Stimulated activated naive CD8-positive, alpha-beta T cell treated with anti-CD3 and anti-CD28 coated beads, Interleukin-15, Interleukin-2, amounts not matched to agents 100 ng/mL and 50 ng/mL, for 24 hours (primary cell): ENCODE data around the gene APBA1.

Experiments
- H3K27ac Mint-ChIP-seq: one replicate; pipeline ENCODE4 v1.8.0; 2021; ENCODE audit warnings: mild to moderate bottlenecking, mixed read lengths
- H3K27me3 Mint-ChIP-seq: one replicate; pipeline ENCODE4 v1.8.0; 2021; ENCODE audit warnings: mixed read lengths
- H3K36me3 Mint-ChIP-seq: one replicate; pipeline ENCODE4 v1.8.0; 2021; ENCODE audit warnings: low read depth, mixed read lengths
- H3K4me1 Mint-ChIP-seq: one replicate; pipeline ENCODE4 v1.8.0; 2021; ENCODE audit warnings: low read depth, mixed read lengths
- H3K4me3 Mint-ChIP-seq: one replicate; pipeline ENCODE4 v1.8.0; 2021; ENCODE audit warnings: mild to moderate bottlenecking, mixed read lengths
- H3K9me3 Mint-ChIP-seq: one replicate; pipeline ENCODE4 v1.8.0; 2021; ENCODE audit warnings: mixed read lengths

Gene APBA1

DNA sequence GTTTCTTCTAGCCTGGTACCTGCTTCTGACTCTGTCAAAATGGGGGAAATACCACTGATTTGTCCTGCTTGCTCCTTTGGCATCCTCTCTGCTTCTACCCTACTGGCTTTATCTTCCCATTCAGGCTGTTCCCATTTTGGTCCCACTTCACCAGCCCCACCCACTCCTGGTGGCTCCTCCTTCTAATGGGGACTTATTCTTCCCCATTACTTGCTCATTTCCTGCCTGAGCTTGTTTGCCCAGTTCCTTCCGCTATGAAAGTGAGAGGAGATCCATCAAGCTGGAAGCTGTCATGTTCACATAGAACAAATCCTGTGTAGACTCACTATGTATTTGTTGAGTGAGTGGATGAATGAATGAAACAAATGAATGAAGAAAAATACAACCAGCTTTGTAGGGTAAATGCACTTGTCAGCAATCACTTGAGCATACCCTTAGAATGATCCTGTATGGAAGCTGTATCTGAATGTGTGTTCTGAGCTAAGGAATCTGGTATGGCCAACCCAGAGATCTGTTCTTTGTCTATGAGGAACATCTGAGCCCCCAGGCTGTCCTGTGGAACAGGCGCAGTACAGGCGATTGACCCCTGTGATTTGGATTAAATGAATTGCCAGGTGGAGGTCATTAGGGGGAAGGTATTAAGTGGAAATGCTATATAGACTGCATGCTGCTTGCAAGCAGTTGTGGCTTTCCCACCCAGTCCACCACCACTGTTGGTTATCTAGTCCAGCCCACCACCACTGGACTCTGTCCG, 89.5 kb downstream of the APBA1 start:
- H3K36me3 Mint-ChIP-seq, result no peaks in the 10 kb centered on the region
- H3K27me3 Mint-ChIP-seq, result peaks cover 10% of the 10 kb centered on the region
- no peaks in the 10 kb centered on the region for H3K9me3 Mint-ChIP-seq
- no peaks in the 10 kb centered on the region for H3K4me1 Mint-ChIP-seq
- H3K4me3 Mint-ChIP-seq, result no peak overlapping the region
- no peak overlapping the region for H3K27ac Mint-ChIP-seq

GRCh38 chr9:69582018-69582417, 90.2 kb downstream of the APBA1 start:
- Mint-ChIP-seq H3K27ac (no peak overlapping the region), H3K4me1 (no peaks in the 10 kb centered on the region), H3K9me3 (no peaks in the 10 kb centered on the region), H3K36me3 (no peaks in the 10 kb centered on the region), H3K4me3 (no peak overlapping the region), H3K27me3 (peaks cover 9% of the 10 kb centered on the region)

GRCh38 chr9:69580582-69581214, 91.5 kb downstream of the APBA1 start:
- H3K4me3 Mint-ChIP-seq, result no peak overlapping the region
- H3K27me3 Mint-ChIP-seq, result peaks cover 7% of the 10 kb centered on the region
- no peaks in the 10 kb centered on the region for H3K4me1 Mint-ChIP-seq
- no peaks in the 10 kb centered on the region for H3K36me3 Mint-ChIP-seq
- H3K27ac Mint-ChIP-seq, result no peak overlapping the region
- no peaks in the 10 kb centered on the region for H3K9me3 Mint-ChIP-seq

- peaks cover 7% of the 10 kb centered on the region for H3K27me3 Mint-ChIP-seq
Observed at GRCh38 chr9:69579760-69580581, 92.2 kb downstream of the APBA1 start.

DNA sequence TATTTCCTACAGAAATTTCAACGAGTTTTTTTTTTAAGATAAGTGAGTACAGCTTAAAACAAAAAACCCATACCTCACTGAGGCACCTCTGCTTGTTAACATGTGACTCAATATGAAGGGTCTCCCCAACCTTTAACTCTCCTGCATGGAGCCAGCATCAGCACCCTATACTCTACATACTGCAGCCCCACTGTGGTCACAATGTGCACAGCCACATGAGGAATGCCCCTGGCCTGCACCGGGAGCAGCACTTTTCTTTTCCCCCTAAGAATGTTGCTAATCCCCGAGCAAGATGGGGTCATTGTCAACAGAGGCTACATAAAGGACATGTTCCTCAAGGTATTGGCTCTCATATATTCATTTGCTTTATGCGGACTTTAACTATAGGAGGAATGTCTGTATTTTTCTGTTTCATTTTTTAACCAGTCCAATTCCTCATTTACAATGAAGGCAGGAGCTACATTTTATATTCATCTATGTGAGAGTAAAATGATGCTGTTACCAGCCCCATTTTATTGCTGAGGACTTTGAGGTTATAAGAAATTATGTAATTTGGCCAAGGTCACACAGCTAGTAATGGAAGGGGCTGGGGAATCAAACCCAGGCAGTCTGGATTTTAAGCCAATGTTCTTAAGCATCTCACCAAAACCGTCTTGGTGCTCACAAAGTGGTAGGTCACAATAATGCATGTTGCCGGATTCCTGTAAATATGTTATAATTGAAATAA, 93.0 kb downstream of the APBA1 start:
- Mint-ChIP-seq H3K9me3 (no peaks in the 10 kb centered on the region), H3K27ac (no peak overlapping the region), H3K4me3 (no peak overlapping the region), H3K36me3 (no peaks in the 10 kb centered on the region), H3K4me1 (no peaks in the 10 kb centered on the region), H3K27me3 (peaks cover 7% of the 10 kb centered on the region)

More at GRCh38 chr9:69579760-69580581, 92.2 kb downstream of the APBA1 start:
- H3K36me3 Mint-ChIP-seq, result no peaks in the 10 kb centered on the region
- H3K27ac Mint-ChIP-seq, result no peak overlapping the region
- no peaks in the 10 kb centered on the region for H3K9me3 Mint-ChIP-seq
- H3K4me3 Mint-ChIP-seq, result no peak overlapping the region
- no peaks in the 10 kb centered on the region for H3K4me1 Mint-ChIP-seq

DNA sequence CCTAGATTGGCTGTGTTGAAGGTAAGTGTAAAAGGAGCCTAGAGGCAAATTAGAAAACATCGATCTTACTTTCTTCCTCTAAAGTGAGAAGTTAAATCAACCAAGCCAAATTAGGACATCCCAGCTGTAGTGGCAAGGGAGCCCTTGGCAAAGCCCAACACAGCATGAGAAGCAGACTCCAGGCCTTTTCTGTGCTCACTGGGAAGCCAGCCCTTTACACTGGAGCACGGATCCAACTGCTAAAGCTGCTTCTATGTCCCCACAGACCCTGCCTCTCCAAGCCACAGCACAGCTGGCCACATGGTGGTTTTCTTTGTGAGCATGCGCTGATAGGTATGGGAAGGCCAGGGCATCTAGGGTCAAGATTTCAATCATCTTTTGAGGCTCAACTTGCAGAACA, 94.1 kb downstream of the APBA1 start:
- H3K9me3 Mint-ChIP-seq, result no peaks in the 10 kb centered on the region
- peaks cover 7% of the 10 kb centered on the region for H3K27me3 Mint-ChIP-seq
- H3K4me1 Mint-ChIP-seq, result no peaks in the 10 kb centered on the region
- H3K36me3 Mint-ChIP-seq, result no peaks in the 10 kb centered on the region
- H3K27ac Mint-ChIP-seq, result no peak overlapping the region
- H3K4me3 Mint-ChIP-seq, result no peak overlapping the region

DNA sequence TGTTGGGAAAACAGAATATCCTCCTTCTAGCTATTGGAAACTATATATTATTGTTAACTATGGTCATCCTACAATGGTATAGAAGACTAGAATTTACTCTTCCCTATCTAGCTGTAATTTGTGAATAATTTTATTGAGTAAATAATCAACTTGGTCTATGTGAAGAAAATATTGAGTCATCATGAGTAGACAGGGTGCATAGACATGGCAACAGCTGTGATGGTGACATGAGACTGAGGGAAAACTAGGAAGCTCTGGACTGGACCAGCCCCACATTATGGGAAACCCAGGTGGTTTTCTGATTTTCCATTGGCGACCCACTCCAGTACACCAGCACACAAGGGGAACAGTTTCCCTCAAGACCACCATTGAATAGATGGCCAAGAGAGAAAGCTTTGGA, 95.0 kb downstream of the APBA1 start:
- Mint-ChIP-seq H3K36me3 (no peaks in the 10 kb centered on the region), H3K4me1 (no peaks in the 10 kb centered on the region), H3K27me3 (peaks cover under 1% of the 10 kb centered on the region), H3K4me3 (no peak overlapping the region), H3K27ac (no peak overlapping the region), H3K9me3 (no peaks in the 10 kb centered on the region)

- H3K27me3 Mint-ChIP-seq, result peaks cover 5% of the 10 kb centered on the region
- no peaks in the 10 kb centered on the region for H3K4me1 Mint-ChIP-seq
- H3K27ac Mint-ChIP-seq, result no peak overlapping the region
- H3K36me3 Mint-ChIP-seq, result no peaks in the 10 kb centered on the region
- H3K9me3 Mint-ChIP-seq, result no peaks in the 10 kb centered on the region
- H3K4me3 Mint-ChIP-seq, result no peak overlapping the region
Observed at GRCh38 chr9:69574057-69574456, 98.1 kb downstream of the APBA1 start.

DNA sequence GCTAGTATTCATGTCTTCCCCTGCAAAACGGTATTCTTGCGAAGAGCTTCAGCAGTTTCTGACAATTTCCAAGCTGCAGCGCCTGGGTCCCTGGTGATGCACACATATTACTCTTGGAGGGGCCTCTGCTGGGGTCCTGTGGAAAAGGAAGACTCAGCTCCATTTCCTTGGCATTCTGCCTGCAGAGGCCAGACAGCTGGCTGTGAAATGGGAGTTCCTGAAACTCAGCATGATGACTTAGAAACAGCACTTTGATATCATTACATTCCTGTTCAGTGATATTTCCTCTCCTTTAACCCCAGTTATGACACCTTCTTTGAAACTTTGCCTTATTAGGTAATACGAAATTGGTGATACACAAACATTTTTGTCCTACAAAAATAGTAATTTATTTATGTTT, 98.5 kb downstream of the APBA1 start:
- H3K9me3 Mint-ChIP-seq, result no peaks in the 10 kb centered on the region
- H3K36me3 Mint-ChIP-seq, result no peaks in the 10 kb centered on the region
- H3K4me1 Mint-ChIP-seq, result no peaks in the 10 kb centered on the region
- H3K27ac Mint-ChIP-seq, result no peak overlapping the region
- no peak overlapping the region for H3K4me3 Mint-ChIP-seq
- H3K27me3 Mint-ChIP-seq, result peaks cover 5% of the 10 kb centered on the region

DNA sequence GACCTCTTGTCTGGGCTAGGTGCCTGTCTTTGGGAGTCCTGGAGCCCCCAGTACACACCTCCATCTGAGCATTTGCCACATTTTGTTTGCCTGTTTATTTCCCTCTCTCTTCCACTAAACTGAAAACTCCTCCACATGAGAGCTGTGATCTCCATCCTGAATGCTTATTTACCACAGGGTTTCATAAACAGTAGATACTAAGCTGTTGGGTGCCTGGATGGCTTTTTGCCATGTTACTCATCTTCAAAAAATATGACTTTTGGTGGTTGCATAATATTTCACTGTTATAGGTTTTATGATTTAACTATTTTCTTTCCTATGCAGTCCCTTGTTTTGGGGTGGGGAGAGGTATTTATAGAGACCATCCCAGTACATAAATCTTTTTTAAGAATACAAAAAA, 99.6 kb downstream of the APBA1 start:
- Mint-ChIP-seq H3K4me1 (no peaks in the 10 kb centered on the region), H3K27me3 (peaks cover 5% of the 10 kb centered on the region), H3K4me3 (no peak overlapping the region), H3K36me3 (no peaks in the 10 kb centered on the region), H3K27ac (no peak overlapping the region), H3K9me3 (no peaks in the 10 kb centered on the region)

- no peak overlapping the region for H3K4me3 Mint-ChIP-seq
- H3K36me3 Mint-ChIP-seq, result no peaks in the 10 kb centered on the region
- H3K27me3 Mint-ChIP-seq, result peaks cover 5% of the 10 kb centered on the region
- H3K4me1 Mint-ChIP-seq, result no peaks in the 10 kb centered on the region
- no peaks in the 10 kb centered on the region for H3K9me3 Mint-ChIP-seq
- H3K27ac Mint-ChIP-seq, result no peak overlapping the region
Observed at GRCh38 chr9:69571032-69571431, 101.1 kb downstream of the APBA1 start.

- Mint-ChIP-seq H3K27me3 (peaks cover 5% of the 10 kb centered on the region), H3K4me1 (no peaks in the 10 kb centered on the region), H3K36me3 (no peaks in the 10 kb centered on the region), H3K4me3 (no peak overlapping the region), H3K9me3 (no peaks in the 10 kb centered on the region), H3K27ac (no peak overlapping the region)
Observed at GRCh38 chr9:69569738-69570451, 102.3 kb downstream of the APBA1 start.

GRCh38 chr9:69564557-69564956, 107.6 kb downstream of the APBA1 start:
- no peak overlapping the region for H3K4me3 Mint-ChIP-seq
- no peaks in the 10 kb centered on the region for H3K9me3 Mint-ChIP-seq
- no peak overlapping the region for H3K27ac Mint-ChIP-seq
- no peaks in the 10 kb centered on the region for H3K36me3 Mint-ChIP-seq
- no peaks in the 10 kb centered on the region for H3K4me1 Mint-ChIP-seq
- peaks cover 4% of the 10 kb centered on the region for H3K27me3 Mint-ChIP-seq

GRCh38 chr9:69559126-69559525, 113.0 kb downstream of the APBA1 start:
- peaks cover 4% of the 10 kb centered on the region for H3K27me3 Mint-ChIP-seq
- H3K27ac Mint-ChIP-seq, result no peak overlapping the region
- no peaks in the 10 kb centered on the region for H3K36me3 Mint-ChIP-seq
- no peak overlapping the region for H3K4me3 Mint-ChIP-seq
- no peaks in the 10 kb centered on the region for H3K4me1 Mint-ChIP-seq
- H3K9me3 Mint-ChIP-seq, result no peaks in the 10 kb centered on the region
